Measurements from ENCODE around the gene CPSF3.

- TF ChIP-seq, protein P1, sequence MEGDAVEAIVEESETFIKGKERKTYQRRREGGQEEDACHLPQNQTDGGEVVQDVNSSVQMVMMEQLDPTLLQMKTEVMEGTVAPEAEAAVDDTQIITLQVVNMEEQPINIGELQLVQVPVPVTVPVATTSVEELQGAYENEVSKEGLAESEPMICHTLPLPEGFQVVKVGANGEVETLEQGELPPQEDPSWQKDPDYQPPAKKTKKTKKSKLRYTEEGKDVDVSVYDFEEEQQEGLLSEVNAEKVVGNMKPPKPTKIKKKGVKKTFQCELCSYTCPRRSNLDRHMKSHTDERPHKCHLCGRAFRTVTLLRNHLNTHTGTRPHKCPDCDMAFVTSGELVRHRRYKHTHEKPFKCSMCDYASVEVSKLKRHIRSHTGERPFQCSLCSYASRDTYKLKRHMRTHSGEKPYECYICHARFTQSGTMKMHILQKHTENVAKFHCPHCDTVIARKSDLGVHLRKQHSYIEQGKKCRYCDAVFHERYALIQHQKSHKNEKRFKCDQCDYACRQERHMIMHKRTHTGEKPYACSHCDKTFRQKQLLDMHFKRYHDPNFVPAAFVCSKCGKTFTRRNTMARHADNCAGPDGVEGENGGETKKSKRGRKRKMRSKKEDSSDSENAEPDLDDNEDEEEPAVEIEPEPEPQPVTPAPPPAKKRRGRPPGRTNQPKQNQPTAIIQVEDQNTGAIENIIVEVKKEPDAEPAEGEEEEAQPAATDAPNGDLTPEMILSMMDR (IDR thresholded peaks at IDR 0.05; ENCODE audit: insufficient read depth, low read depth, low read length) = no peak
- no peak for TF ChIP-seq EZH2 (IDR thresholded peaks at IDR 0.05; ENCODE audit: insufficient read depth, low read length)
These were observed 10.7 kb upstream of the CPSF3 start for GRCh38 chr2:9412781-9413180.

Data from astrocyte (in vitro differentiated cells and primary cell).